Activated T-helper 1 cell treated with anti-CD3 and anti-CD28 coated beads, Interleukin-2, amount 50 U/mL, for 16 hours (primary cell): Measurements from ENCODE around the gene COL8A2.
A peak's percentile ranks its signal among the peaks of the same experiment; 100 is the strongest.
"Not testable (repeated sequence)": the region's sequence is repeated elsewhere in the genome, so short reads cannot be mapped to it uniquely, and the experiment has no call there.

Experiments used
- DNase-seq, 2 donors: peaks; one replicate each; pipeline ENCODE4 v3.0.0-alpha.2; 2020; ENCODE audit warnings: low read depth in 1 of 2, low spot score in 1 of 2

COL8A2 gene

GRCh38 chr1:36125129-36125991, at the start of gene COL8A2:
Gene COL8A2 (minus strand): TSS chr1:36125222. CDS start chr1:36100242, 24,980 bp downstream.
- DNase-seq = no peak

- no peak for DNase-seq
Observed at GRCh38 chr1:36174713-36175112, 49.7 kb upstream of the COL8A2 start.

- DNase-seq = no peak
Observed at GRCh38 chr1:36172983-36173382, 48.0 kb upstream of the COL8A2 start.

GRCh38 chr1:36172017-36172747, 47.2 kb upstream of the COL8A2 start:
- DNase-seq = no peak

GRCh38 chr1:36170643-36171412, 45.8 kb upstream of the COL8A2 start:
- DNase-seq = no peak

- DNase-seq = no peak
Observed at GRCh38 chr1:36168514-36168913, 43.5 kb upstream of the COL8A2 start.

GRCh38 chr1:36166938-36167905, 42.2 kb upstream of the COL8A2 start:
- DNase-seq = no peak

- DNase-seq = no peak
Observed at GRCh38 chr1:36166136-36166535, 41.1 kb upstream of the COL8A2 start.

- DNase-seq = no peak
Observed at GRCh38 chr1:36165145-36165544, 40.1 kb upstream of the COL8A2 start.

- no peak for DNase-seq
Observed at GRCh38 chr1:36164361-36164760, 39.3 kb upstream of the COL8A2 start.

GRCh38 chr1:36163426-36163825, 38.4 kb upstream of the COL8A2 start:
- DNase-seq = no peak

GRCh38 chr1:36162680-36163239, 37.7 kb upstream of the COL8A2 start:
- DNase-seq = no peak

- no peak for DNase-seq
Observed at GRCh38 chr1:36161641-36162531, 36.9 kb upstream of the COL8A2 start.

GRCh38 chr1:36160949-36161485, 36.0 kb upstream of the COL8A2 start:
- peak; percentile 42 to 46 for DNase-seq

- no peak for DNase-seq
Observed at GRCh38 chr1:36160388-36160948, 35.4 kb upstream of the COL8A2 start.

- no peak for DNase-seq
Observed at GRCh38 chr1:36159614-36160387, 34.8 kb upstream of the COL8A2 start.

- DNase-seq = not testable (repeated sequence)
Observed at GRCh38 chr1:36158827-36159252, 33.8 kb upstream of the COL8A2 start.
